Activated B cell treated with CpG ODN at 0.5 μM for 24 hours (primary cell): ENCODE results near the gene CCER1. TPM values are rescaled to one million over a fixed set of nuclear protein-coding genes. Genes with fewer than 3 reads are reported as not detected.

Experiments
- ATAC-seq: fragments of 200-7000 bp; cut with Tn5 transposase; one replicate; pipeline ENCODE4 v1.10.0; 2021; ENCODE audit warnings: low read depth, mild to moderate bottlenecking, moderate library complexity
- CTCF ChIA-PET: fragments of 350-600 bp; sonication (Branson Sonifier 250); formaldehyde crosslinking; loops from one replicate; lab custom pipeline; 2021; ENCODE audit warnings: antibody characterized with exemption; lab: Charles Lee
- POLR2A ChIA-PET: fragments of 350-600 bp; sonication (Branson Sonifier 250); formaldehyde crosslinking; loops from one replicate; lab custom pipeline; 2021; ENCODE audit warnings: antibody characterized with exemption; lab: Charles Lee
- DNase-seq: peaks from one replicate; pipeline ENCODE4 v3.0.0; 2022
- H3K27ac Mint-ChIP-seq: one replicate; pipeline ENCODE4 v1.8.0; 2020; ENCODE audit warnings: mixed read lengths
- H3K27me3 Mint-ChIP-seq: one replicate; pipeline ENCODE4 v1.8.0; 2021; ENCODE audit warnings: mixed read lengths
- H3K36me3 Mint-ChIP-seq: one replicate; pipeline ENCODE4 v1.8.0; 2021; ENCODE audit warnings: low read depth, mixed read lengths
- H3K4me1 Mint-ChIP-seq: one replicate; pipeline ENCODE4 v1.8.0; 2021; ENCODE audit warnings: mixed read lengths
- H3K4me3 Mint-ChIP-seq: one replicate; pipeline ENCODE4 v1.8.0; 2020; ENCODE audit warnings: mild to moderate bottlenecking, mixed read lengths
- H3K9me3 Mint-ChIP-seq: one replicate; pipeline ENCODE4 v1.8.0; 2020; ENCODE audit warnings: mixed read lengths
- intact Hi-C: fragments of 100-400 bp; cut with micrococcal nuclease; formaldehyde crosslinking; loops from one replicate; pipeline ENCODE4 v1.15.1; 2024
- total RNA-seq: library from RNA; stranded (reverse); gene quantifications from 2 replicates; pipeline ENCODE4 v1.2.3, GENCODE V29; 2022
- TF ChIP-seq, protein P1 (sequence below): fragments of 200-600 bp; IDR thresholded peaks from one replicate; pipeline ENCODE4 v1.8.0; 2022; ENCODE audit warnings: antibody characterized with exemption, mild to moderate bottlenecking

The CCER1 gene
- total RNA-seq, 1 donor from 2014 or later: not detected

DNA sequence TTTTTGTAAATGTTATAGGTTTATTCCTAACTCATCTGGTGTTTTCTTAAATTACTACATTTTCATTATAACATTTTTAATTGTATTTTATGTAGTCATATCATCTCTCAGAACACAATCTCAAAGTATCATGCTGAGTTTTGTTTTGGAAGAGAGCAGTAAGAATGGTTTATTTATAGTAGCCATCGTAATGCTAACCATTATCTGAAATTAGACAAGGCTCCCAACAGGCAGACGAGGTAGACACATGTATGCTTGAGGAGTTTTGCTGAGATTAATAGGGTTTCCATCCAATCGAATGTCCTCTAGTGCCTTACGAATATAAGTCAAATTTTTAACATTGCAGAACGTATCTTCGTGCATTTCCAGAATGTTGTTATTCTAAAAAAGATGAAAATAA, 9.0 kb upstream of the CCER1 start:
- Mint-ChIP-seq H3K4me1 (no peaks in the 10 kb centered on the region), H3K4me3 (no peak overlapping the region), H3K9me3 (no peaks in the 10 kb centered on the region), H3K27ac (no peak overlapping the region), H3K27me3 (peaks cover 4% of the 10 kb centered on the region), H3K36me3 (no peaks in the 10 kb centered on the region)
- ATAC-seq (no peak), DNase-seq (no peak)
- intact Hi-C loops: no loop called here
- ChIA-PET POLR2A (no interaction called here), CTCF (no interaction called here)
- TF ChIP-seq, protein P1, sequence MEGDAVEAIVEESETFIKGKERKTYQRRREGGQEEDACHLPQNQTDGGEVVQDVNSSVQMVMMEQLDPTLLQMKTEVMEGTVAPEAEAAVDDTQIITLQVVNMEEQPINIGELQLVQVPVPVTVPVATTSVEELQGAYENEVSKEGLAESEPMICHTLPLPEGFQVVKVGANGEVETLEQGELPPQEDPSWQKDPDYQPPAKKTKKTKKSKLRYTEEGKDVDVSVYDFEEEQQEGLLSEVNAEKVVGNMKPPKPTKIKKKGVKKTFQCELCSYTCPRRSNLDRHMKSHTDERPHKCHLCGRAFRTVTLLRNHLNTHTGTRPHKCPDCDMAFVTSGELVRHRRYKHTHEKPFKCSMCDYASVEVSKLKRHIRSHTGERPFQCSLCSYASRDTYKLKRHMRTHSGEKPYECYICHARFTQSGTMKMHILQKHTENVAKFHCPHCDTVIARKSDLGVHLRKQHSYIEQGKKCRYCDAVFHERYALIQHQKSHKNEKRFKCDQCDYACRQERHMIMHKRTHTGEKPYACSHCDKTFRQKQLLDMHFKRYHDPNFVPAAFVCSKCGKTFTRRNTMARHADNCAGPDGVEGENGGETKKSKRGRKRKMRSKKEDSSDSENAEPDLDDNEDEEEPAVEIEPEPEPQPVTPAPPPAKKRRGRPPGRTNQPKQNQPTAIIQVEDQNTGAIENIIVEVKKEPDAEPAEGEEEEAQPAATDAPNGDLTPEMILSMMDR: no peak

DNA sequence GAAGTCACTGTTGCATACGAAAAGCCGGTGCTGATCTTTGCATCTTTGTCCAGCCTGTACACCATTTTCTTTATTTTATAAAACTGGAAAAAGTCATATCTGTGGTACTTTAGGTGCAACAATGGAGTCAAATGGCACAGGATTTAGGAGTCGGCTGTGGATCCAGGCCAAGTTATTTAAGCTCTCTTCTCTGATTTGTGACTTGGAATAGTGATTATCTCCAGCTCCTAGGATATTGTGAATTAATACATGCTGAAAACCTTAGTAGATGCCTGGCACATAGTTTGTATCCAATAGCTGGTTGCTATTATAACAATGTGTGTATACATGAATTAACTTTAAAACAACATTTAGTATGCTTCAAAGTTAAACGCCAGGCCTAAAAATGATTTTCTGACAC, 6.2 kb upstream of the CCER1 start:
- TF ChIP-seq, protein P1: no peak
- H3K27me3 Mint-ChIP-seq: no peaks in the 10 kb centered on the region
- H3K4me3 Mint-ChIP-seq: no peak overlapping the region
- DNase-seq (no peak), ATAC-seq (no peak)
- no peak overlapping the region for H3K27ac Mint-ChIP-seq
- no peaks in the 10 kb centered on the region for H3K4me1 Mint-ChIP-seq
- ChIA-PET CTCF (interaction anchor here (0.6 kb wide), 1 partner anchor 370 kb away, joined by 3 read pairs; no protein-coding TSS in a partner anchor), POLR2A (no interaction called here)
- no peaks in the 10 kb centered on the region for H3K9me3 Mint-ChIP-seq
- no peaks in the 10 kb centered on the region for H3K36me3 Mint-ChIP-seq
- intact Hi-C loops: no loop called here

DNA sequence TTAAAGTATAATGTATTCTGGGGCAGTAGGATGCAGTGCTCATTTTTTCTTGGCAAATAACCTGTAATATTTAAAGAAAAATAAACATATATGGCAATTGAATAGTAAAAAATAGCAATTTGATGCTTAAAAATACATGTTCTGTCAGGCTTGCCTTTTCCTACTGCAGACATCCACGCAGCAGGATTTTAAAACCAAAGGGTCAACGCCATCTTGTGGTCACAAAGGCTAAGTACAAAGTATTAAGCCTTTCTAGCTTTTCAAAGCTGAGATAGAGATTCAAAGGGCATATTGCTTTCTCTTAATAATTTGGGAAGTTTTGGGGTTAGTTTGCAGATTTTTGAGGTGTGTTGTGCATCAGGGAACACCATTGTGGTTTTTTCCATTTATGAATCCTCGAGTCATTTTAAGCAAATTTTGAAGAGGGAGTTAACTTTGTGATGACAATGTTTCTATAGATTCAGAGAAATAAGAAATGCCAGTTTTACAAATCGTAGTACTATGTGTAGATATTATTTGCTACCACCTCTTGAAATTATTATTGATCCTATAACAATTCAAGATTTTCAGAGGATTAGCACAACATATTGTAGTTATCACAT, 4.7 kb upstream of the CCER1 start:
- Mint-ChIP-seq H3K27ac (no peak overlapping the region), H3K27me3 (no peaks in the 10 kb centered on the region), H3K4me3 (no peak overlapping the region), H3K4me1 (no peaks in the 10 kb centered on the region), H3K9me3 (no peaks in the 10 kb centered on the region), H3K36me3 (no peaks in the 10 kb centered on the region)
- ATAC-seq (peak; percentile 60), DNase-seq (no peak)
- CTCF ChIA-PET: interaction anchor here (0.6 to 1.6 kb wide), 3 partner anchors 10 to 15 kb away, joined by 3 to 6 read pairs (median 3); no protein-coding TSS in a partner anchor
- POLR2A ChIA-PET: no interaction called here
- TF ChIP-seq, protein P1: no peak
- intact Hi-C loops: loop anchor here (1.0 to 5.0 kb wide), 2 partner anchors 1416 to 1942 kb away; no protein-coding TSS in a partner anchor

DNA sequence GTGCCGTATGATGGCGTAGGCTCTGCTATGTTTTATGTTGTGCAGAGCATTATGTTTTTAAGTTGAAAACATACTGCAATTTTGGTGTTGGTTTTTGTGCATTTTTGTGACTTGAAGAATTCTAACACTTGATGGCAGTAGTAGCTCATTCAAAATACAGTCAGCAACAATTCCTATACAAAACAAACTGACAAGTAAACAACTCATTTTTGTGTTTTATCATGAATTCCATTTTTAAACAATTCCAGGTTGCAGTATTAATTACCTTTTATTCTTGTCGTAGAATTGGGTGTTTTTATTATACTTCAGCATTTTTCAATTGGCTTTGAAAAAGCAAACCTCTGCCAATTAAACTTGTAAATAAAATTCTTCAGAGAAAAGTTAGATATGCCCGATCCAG, 4.1 kb upstream of the CCER1 start:
- ChIA-PET CTCF (interaction anchor here (0.6 to 1.6 kb wide), 3 partner anchors 10 to 14 kb away, joined by 3 to 6 read pairs (median 3); no protein-coding TSS in a partner anchor), POLR2A (no interaction called here)
- Mint-ChIP-seq H3K27ac (no peak overlapping the region), H3K27me3 (no peaks in the 10 kb centered on the region), H3K9me3 (no peaks in the 10 kb centered on the region), H3K36me3 (no peaks in the 10 kb centered on the region), H3K4me1 (no peaks in the 10 kb centered on the region), H3K4me3 (no peak overlapping the region)
- DNase-seq: no peak
- TF ChIP-seq, protein P1: no peak
- no peak for ATAC-seq
- intact Hi-C loops: loop anchor here (1.0 to 5.0 kb wide), 2 partner anchors 1416 to 1942 kb away; no protein-coding TSS in a partner anchor

DNA sequence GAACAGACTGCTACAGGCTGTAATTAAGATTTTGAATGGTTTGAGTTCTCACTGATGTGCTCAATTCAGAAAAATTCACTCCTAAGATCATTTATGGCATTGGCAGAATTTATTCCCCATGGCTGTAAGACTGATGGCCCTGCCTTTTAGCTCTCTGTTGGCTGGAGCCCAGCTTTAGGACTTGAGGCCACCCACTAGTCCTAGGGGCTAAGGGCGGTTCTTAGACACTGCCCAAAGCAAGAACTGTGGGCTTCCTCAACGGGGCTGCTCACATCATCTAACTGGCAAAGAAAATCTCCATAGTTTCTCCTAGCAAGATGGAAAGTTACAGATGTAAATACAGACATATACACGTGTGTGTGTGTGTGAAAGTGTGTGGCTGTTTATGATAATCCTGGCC, 3.4 kb upstream of the CCER1 start:
- TF ChIP-seq, protein P1: no peak
- Mint-ChIP-seq H3K9me3 (no peaks in the 10 kb centered on the region), H3K4me3 (no peak overlapping the region), H3K36me3 (no peaks in the 10 kb centered on the region), H3K4me1 (no peaks in the 10 kb centered on the region), H3K27me3 (no peaks in the 10 kb centered on the region), H3K27ac (no peak overlapping the region)
- POLR2A ChIA-PET: no interaction called here
- CTCF ChIA-PET: interaction anchor here (1.6 kb wide), 1 partner anchor 11 kb away, joined by 6 read pairs; no protein-coding TSS in a partner anchor
- ATAC-seq (no peak), DNase-seq (no peak)
- intact Hi-C loops: loop anchor here (5.0 kb wide), 1 partner anchor 1941 kb away; no protein-coding TSS in a partner anchor
